Astrocyte (in vitro differentiated cells and primary cell): ENCODE measurements around the gene LYPD6. TPM values are rescaled to one million over a fixed set of nuclear protein-coding genes. Genes with fewer than 3 reads are reported as not detected.

ENCODE experiments used
- DNase-seq: peaks from one replicate; pipeline ENCODE4 v3.0.0-alpha.2; 2010; ENCODE audit warnings: low read depth
- FAIRE-seq: peaks from 2 replicates; lab custom pipeline; 2011; peaks lifted over from hg19 to GRCh38; lab: Jason Lieb, UNC
- H2AFZ ChIP-seq: 2 replicates; pipeline ENCODE4 v1.6.0; 2012; ENCODE audit warnings: low read depth, low read length, inconsistent platforms
- H3K27ac ChIP-seq: 2 replicates; pipeline ENCODE4 v1.5.1; 2011; ENCODE audit warnings: low read depth, low read length, inconsistent platforms
- H3K27me3 ChIP-seq: 2 replicates; pipeline ENCODE4 v1.6.0; 2011; ENCODE audit warnings: low read length, inconsistent platforms; ENCODE audit not compliant: insufficient read depth
- H3K36me3 ChIP-seq: 2 replicates; pipeline ENCODE4 v1.5.1; 2011; ENCODE audit warnings: low read length, inconsistent platforms; ENCODE audit not compliant: insufficient read depth
- H3K4me1 ChIP-seq: 2 replicates; pipeline ENCODE4 v1.5.1; 2011; ENCODE audit warnings: low read length, inconsistent platforms; ENCODE audit not compliant: insufficient read depth
- H3K4me2 ChIP-seq: 2 replicates; pipeline ENCODE4 v1.6.0; 2012; ENCODE audit warnings: low read length, inconsistent platforms
- H3K4me3 ChIP-seq: 2 replicates; pipeline ENCODE4 v1.5.1; 2011; ENCODE audit warnings: low read depth, mild to moderate bottlenecking, low read length, inconsistent platforms; ENCODE audit not compliant: insufficient read depth
- H3K79me2 ChIP-seq: 2 replicates; pipeline ENCODE4 v1.6.0; 2012; ENCODE audit warnings: mild to moderate bottlenecking, low read length, inconsistent platforms; ENCODE audit not compliant: insufficient read depth
- H3K9ac ChIP-seq: 2 replicates; pipeline ENCODE4 v1.6.0; 2012; ENCODE audit warnings: mild to moderate bottlenecking, low read length, inconsistent platforms
- H3K9me3 ChIP-seq: 2 replicates; pipeline ENCODE4 v1.5.1; 2012; ENCODE audit warnings: low read depth, mild to moderate bottlenecking, low read length, inconsistent platforms; ENCODE audit not compliant: insufficient read depth
- H4K20me1 ChIP-seq: 2 replicates; pipeline ENCODE4 v1.6.0; 2012; ENCODE audit warnings: low read length, inconsistent platforms; ENCODE audit not compliant: insufficient read depth
- H3K27ac Mint-ChIP-seq: one replicate; pipeline ENCODE4 v1.8.0; 2021; ENCODE audit warnings: mild to moderate bottlenecking, mixed read lengths; ENCODE audit not compliant: unreplicated experiment
- H3K27me3 Mint-ChIP-seq: one replicate; pipeline ENCODE4 v1.8.0; 2021; ENCODE audit warnings: low read depth, mixed read lengths; ENCODE audit not compliant: unreplicated experiment
- H3K36me3 Mint-ChIP-seq: one replicate; pipeline ENCODE4 v1.8.0; 2021; ENCODE audit warnings: low read depth, mixed read lengths; ENCODE audit not compliant: unreplicated experiment
- H3K4me1 Mint-ChIP-seq: one replicate; pipeline ENCODE4 v1.8.0; 2021; ENCODE audit warnings: low read depth, mixed read lengths; ENCODE audit not compliant: unreplicated experiment
- H3K4me3 Mint-ChIP-seq: one replicate; pipeline ENCODE4 v1.8.0; 2021; ENCODE audit warnings: mild to moderate bottlenecking, moderate library complexity, mixed read lengths; ENCODE audit not compliant: unreplicated experiment
- H3K9me3 Mint-ChIP-seq: one replicate; pipeline ENCODE4 v1.8.0; 2021; ENCODE audit warnings: mild to moderate bottlenecking, mixed read lengths; ENCODE audit not compliant: unreplicated experiment
- CTCF ChIP-seq: IDR thresholded peaks from 2 replicates; pipeline ENCODE4 v1.5.1; 2011; ENCODE audit warnings: low read depth, mild to moderate bottlenecking, inconsistent platforms, low read length, moderate library complexity; ENCODE audit not compliant: insufficient read depth
- EZH2 ChIP-seq: IDR thresholded peaks from 2 replicates; pipeline ENCODE4 v1.6.1; 2012; ENCODE audit warnings: mild to moderate bottlenecking, low read length, inconsistent platforms; ENCODE audit not compliant: insufficient read depth
- total RNA-seq: library from RNA; stranded (reverse); gene quantifications from 2 replicates; pipeline ENCODE4 v1.2.1, GENCODE V29; 2021

LYPD6 gene
- total RNA-seq, 1 donor from 2014 or later: 1.4 TPM

GRCh38 chr2:149456285-149456684 is 125.9 kb downstream of the LYPD6 start:
- H3K27me3 Mint-ChIP-seq: no peaks in the 10 kb centered on the region
- H3K4me2 ChIP-seq: no peak overlapping the region
- no peaks in the 10 kb centered on the region for H3K79me2 ChIP-seq
- H3K9me3 ChIP-seq: no peaks in the 10 kb centered on the region
- FAIRE-seq (no peak), DNase-seq (no peak)
- H3K4me1 ChIP-seq: no peaks in the 10 kb centered on the region
- no peak overlapping the region for H3K4me3 Mint-ChIP-seq
- H3K4me3 ChIP-seq: no peak overlapping the region
- no peaks in the 10 kb centered on the region for H3K36me3 Mint-ChIP-seq
- H4K20me1 ChIP-seq: no peaks in the 10 kb centered on the region
- no peak overlapping the region for H3K9ac ChIP-seq
- peaks cover 6% of the 10 kb centered on the region for H3K9me3 Mint-ChIP-seq
- H3K27ac Mint-ChIP-seq: no peak overlapping the region
- no peak overlapping the region for H2AFZ ChIP-seq
- H3K4me1 Mint-ChIP-seq: no peaks in the 10 kb centered on the region
- H3K27ac ChIP-seq: no peak overlapping the region
- no peaks in the 10 kb centered on the region for H3K27me3 ChIP-seq
- TF ChIP-seq EZH2 (no peak), CTCF (no peak)
- H3K36me3 ChIP-seq: no peaks in the 10 kb centered on the region

GRCh38 chr2:149458502-149458901 is 128.1 kb downstream of the LYPD6 start:
- FAIRE-seq (no peak), DNase-seq (no peak)
- Mint-ChIP-seq H3K4me3 (no peak overlapping the region), H3K27me3 (no peaks in the 10 kb centered on the region), H3K4me1 (no peaks in the 10 kb centered on the region), H3K9me3 (peaks cover 6% of the 10 kb centered on the region), H3K27ac (no peak overlapping the region), H3K36me3 (no peaks in the 10 kb centered on the region)
- Histone ChIP-seq H3K9ac (no peak overlapping the region), H3K27ac (no peak overlapping the region), H3K9me3 (no peaks in the 10 kb centered on the region), H3K27me3 (no peaks in the 10 kb centered on the region), H4K20me1 (no peaks in the 10 kb centered on the region), H2AFZ (no peak overlapping the region), H3K4me1 (no peaks in the 10 kb centered on the region), H3K4me2 (no peak overlapping the region), H3K79me2 (no peaks in the 10 kb centered on the region), H3K4me3 (no peak overlapping the region), H3K36me3 (no peaks in the 10 kb centered on the region)
- TF ChIP-seq EZH2 (no peak), CTCF (no peak)

GRCh38 chr2:149463328-149464002 is 133.1 kb downstream of the LYPD6 start:
- Histone ChIP-seq H3K27me3 (no peaks in the 10 kb centered on the region), H2AFZ (no peak overlapping the region), H3K79me2 (no peaks in the 10 kb centered on the region), H3K4me1 (no peaks in the 10 kb centered on the region), H3K36me3 (no peaks in the 10 kb centered on the region), H3K4me3 (no peak overlapping the region), H3K27ac (no peak overlapping the region), H4K20me1 (no peaks in the 10 kb centered on the region), H3K9ac (no peak overlapping the region), H3K9me3 (no peaks in the 10 kb centered on the region), H3K4me2 (no peak overlapping the region)
- FAIRE-seq (no peak), DNase-seq (no peak)
- Mint-ChIP-seq H3K4me1 (peaks cover 4% of the 10 kb centered on the region), H3K27me3 (no peaks in the 10 kb centered on the region), H3K27ac (no peak overlapping the region), H3K36me3 (no peaks in the 10 kb centered on the region), H3K4me3 (no peak overlapping the region), H3K9me3 (peaks cover 6% of the 10 kb centered on the region)
- no peak for TF ChIP-seq EZH2
- no peak for TF ChIP-seq CTCF
